ENCODE data around the gene FEZ2.

FEZ2 gene

GRCh38 chr2:36586672-36587071 is 11.3 kb downstream of the FEZ2 start:
- DNase-seq, result no peak

GRCh38 chr2:36584148-36584794 is 13.7 kb downstream of the FEZ2 start:
- DNase-seq, result no peak

- no peak for DNase-seq
Observed at GRCh38 chr2:36582951-36583350, 15.0 kb downstream of the FEZ2 start.

GRCh38 chr2:36582538-36582937 is 15.4 kb downstream of the FEZ2 start:
- DNase-seq, result no peak

GRCh38 chr2:36579297-36579664 is 18.7 kb downstream of the FEZ2 start:
- DNase-seq, result no peak

GRCh38 chr2:36578343-36579296 is 19.3 kb downstream of the FEZ2 start:
- no peak for DNase-seq

- DNase-seq, result no peak
Observed at GRCh38 chr2:36577884-36578283, 20.1 kb downstream of the FEZ2 start.

GRCh38 chr2:36574560-36574959 is 23.4 kb downstream of the FEZ2 start:
- DNase-seq, result no peak

GRCh38 chr2:36573165-36573564 is 24.8 kb downstream of the FEZ2 start:
- DNase-seq, result no peak

- no peak for DNase-seq
Observed at GRCh38 chr2:36572719-36573059, 25.3 kb downstream of the FEZ2 start.

GRCh38 chr2:36572054-36572718 is 25.8 kb downstream of the FEZ2 start:
- no peak for DNase-seq

- DNase-seq, result no peak
Observed at GRCh38 chr2:36570416-36570815, 27.6 kb downstream of the FEZ2 start.

GRCh38 chr2:36569267-36569856 is 28.6 kb downstream of the FEZ2 start:
- DNase-seq, result no peak

GRCh38 chr2:36568516-36569246 is 29.3 kb downstream of the FEZ2 start:
- no peak for DNase-seq

- DNase-seq, result no peak
Observed at GRCh38 chr2:36567711-36568408, 30.1 kb downstream of the FEZ2 start.

- no peak for DNase-seq
Observed at GRCh38 chr2:36566887-36567286, 31.1 kb downstream of the FEZ2 start.

GRCh38 chr2:36565712-36566111 is 32.3 kb downstream of the FEZ2 start:
- DNase-seq, result no peak

GRCh38 chr2:36564377-36564930 is 33.5 kb downstream of the FEZ2 start:
- no peak for DNase-seq

GRCh38 chr2:36562973-36563532 is 34.9 kb downstream of the FEZ2 start:
- DNase-seq, result no peak

GRCh38 chr2:36562240-36562639 is 35.7 kb downstream of the FEZ2 start:
- no peak for DNase-seq

- no peak for DNase-seq
Observed at GRCh38 chr2:36561237-36561944, 36.6 kb downstream of the FEZ2 start.
